SJSA1 (cell line): Measurements from ENCODE around the gene EFNA2. TPM values are rescaled to one million over a fixed set of nuclear protein-coding genes. Genes with fewer than 3 reads are reported as not detected.
A peak's percentile ranks its signal among the peaks of the same experiment; 100 is the strongest.

Experiments used
- DNase-seq, 2 experiments: peaks; one replicate each; pipeline ENCODE4 v3.0.0-alpha.2; 2015 to 2020; ENCODE audit warnings: low spot score in 2 of 2, low read depth in 1 of 2
- H3K27ac ChIP-seq: fragments of 250-450 bp; sonication (Bioruptor Pico); 2 replicates; pipeline ENCODE4 v1.5.1; 2020; ENCODE audit warnings: mild to moderate bottlenecking, moderate library complexity
- H3K27me3 ChIP-seq: fragments of 250-450 bp; sonication (Bioruptor Pico); replicated peaks from 2 replicates; pipeline ENCODE4 v1.5.1; 2020; ENCODE audit warnings: mild to moderate bottlenecking, moderate library complexity
- H3K36me3 ChIP-seq: fragments of 250-450 bp; sonication (Bioruptor Pico); 2 replicates; pipeline ENCODE4 v1.5.1; 2020; ENCODE audit warnings: mild to moderate bottlenecking
- H3K4me1 ChIP-seq: fragments of 250-450 bp; sonication (Bioruptor Pico); replicated peaks from 2 replicates; pipeline ENCODE4 v1.6.1; 2021; ENCODE audit warnings: mild to moderate bottlenecking
- H3K4me3 ChIP-seq: fragments of 250-450 bp; sonication (Bioruptor Pico); 2 replicates; pipeline ENCODE4 v1.5.1; 2020; ENCODE audit warnings: mild to moderate bottlenecking
- H3K9me3 ChIP-seq: fragments of 250-450 bp; sonication (Bioruptor Pico); replicated peaks from 2 replicates; pipeline ENCODE4 v1.5.1; 2020; ENCODE audit warnings: mild to moderate bottlenecking
- total RNA-seq: library from RNA; depleted of rRNA; stranded (reverse); fragments of >200 nt; shearing (Covaris generic); gene quantifications from 2 replicates; pipeline ENCODE4 v1.2.3, GENCODE V29; 2014

EFNA2 gene
- total RNA-seq, 1 experiment from 2014 or later, result not detected

DNA sequence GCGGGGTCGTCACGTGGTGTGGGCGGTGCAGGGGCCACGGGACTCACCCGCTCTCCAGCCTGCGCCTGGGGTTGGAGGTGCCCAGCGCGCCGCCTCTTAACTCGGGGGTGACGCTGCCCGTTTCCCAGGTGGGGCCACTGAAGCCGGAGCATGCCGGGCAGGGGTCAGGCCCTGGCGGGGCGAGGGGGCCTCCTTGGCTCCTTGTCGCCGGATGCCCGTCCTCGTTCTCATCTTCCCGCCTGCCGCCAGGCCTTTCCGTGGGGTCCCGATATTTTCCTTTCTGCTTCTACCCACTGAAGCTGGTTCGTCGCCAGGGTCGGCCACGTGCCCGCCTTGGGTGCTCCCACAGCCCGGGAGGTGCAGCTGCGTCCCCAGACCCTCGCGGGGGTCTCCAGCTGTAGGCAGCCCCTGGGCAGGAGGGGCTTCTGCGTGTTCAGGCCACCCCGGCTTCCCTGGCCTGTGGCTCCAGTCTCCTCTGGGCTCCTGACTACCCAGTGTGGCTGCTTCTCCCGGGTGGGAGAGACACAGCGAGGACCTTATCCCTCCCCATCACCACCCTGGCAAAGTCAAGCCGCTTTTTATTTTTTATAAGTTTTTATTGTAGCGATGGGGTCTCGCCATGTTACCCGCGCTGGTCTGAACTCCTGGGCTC lies 9.6 kb upstream of the EFNA2 start:
- peak overlapping the region; percentile 90 for H3K4me3 ChIP-seq

GRCh38 chr19:1276628-1277022 lies 9.0 kb upstream of the EFNA2 start:
- H3K36me3 ChIP-seq, result peaks cover 73% of the 10 kb centered on the region
- H3K27me3 ChIP-seq, result no peaks in the 10 kb centered on the region
- peaks cover 26% of the 10 kb centered on the region for H3K4me1 ChIP-seq
- H3K27ac ChIP-seq, result no peak overlapping the region
- no peak overlapping the region for H3K4me3 ChIP-seq
- DNase-seq, result no peak
- H3K9me3 ChIP-seq, result peaks cover 5% of the 10 kb centered on the region; the same call in 1 of the 2 replicates

More for the DNA sequence above, 9.6 kb upstream of the EFNA2 start:
- Histone ChIP-seq H3K9me3 (peaks cover 5% of the 10 kb centered on the region; the same call in 1 of the 2 replicates), H3K27ac (peak overlapping the region; percentile 94), H3K4me1 (peaks cover 27% of the 10 kb centered on the region), H3K36me3 (peaks cover 78% of the 10 kb centered on the region), H3K27me3 (no peaks in the 10 kb centered on the region)
- DNase-seq, result peak in 1 of 2 experiments; percentile 49

- peaks cover 26% of the 10 kb centered on the region for H3K4me1 ChIP-seq
- H3K27me3 ChIP-seq, result no peaks in the 10 kb centered on the region
- H3K27ac ChIP-seq, result no peak overlapping the region
- peaks cover 69% of the 10 kb centered on the region for H3K36me3 ChIP-seq
- peaks cover 5% of the 10 kb centered on the region; the same call in 1 of the 2 replicates for H3K9me3 ChIP-seq
- no peak overlapping the region for H3K4me3 ChIP-seq
- no peak for DNase-seq
These were observed 8.6 kb upstream of the EFNA2 start for GRCh38 chr19:1277061-1277460.

- Histone ChIP-seq H3K4me3 (no peak overlapping the region), H3K4me1 (peaks cover 26% of the 10 kb centered on the region), H3K27me3 (peaks cover 1% of the 10 kb centered on the region; the same call in 1 of the 2 replicates), H3K36me3 (peaks cover 58% of the 10 kb centered on the region), H3K27ac (no peak overlapping the region), H3K9me3 (peaks cover 5% of the 10 kb centered on the region; the same call in 1 of the 2 replicates)
- DNase-seq, result no peak
These were observed 7.6 kb upstream of the EFNA2 start for GRCh38 chr19:1278074-1278473.

DNA sequence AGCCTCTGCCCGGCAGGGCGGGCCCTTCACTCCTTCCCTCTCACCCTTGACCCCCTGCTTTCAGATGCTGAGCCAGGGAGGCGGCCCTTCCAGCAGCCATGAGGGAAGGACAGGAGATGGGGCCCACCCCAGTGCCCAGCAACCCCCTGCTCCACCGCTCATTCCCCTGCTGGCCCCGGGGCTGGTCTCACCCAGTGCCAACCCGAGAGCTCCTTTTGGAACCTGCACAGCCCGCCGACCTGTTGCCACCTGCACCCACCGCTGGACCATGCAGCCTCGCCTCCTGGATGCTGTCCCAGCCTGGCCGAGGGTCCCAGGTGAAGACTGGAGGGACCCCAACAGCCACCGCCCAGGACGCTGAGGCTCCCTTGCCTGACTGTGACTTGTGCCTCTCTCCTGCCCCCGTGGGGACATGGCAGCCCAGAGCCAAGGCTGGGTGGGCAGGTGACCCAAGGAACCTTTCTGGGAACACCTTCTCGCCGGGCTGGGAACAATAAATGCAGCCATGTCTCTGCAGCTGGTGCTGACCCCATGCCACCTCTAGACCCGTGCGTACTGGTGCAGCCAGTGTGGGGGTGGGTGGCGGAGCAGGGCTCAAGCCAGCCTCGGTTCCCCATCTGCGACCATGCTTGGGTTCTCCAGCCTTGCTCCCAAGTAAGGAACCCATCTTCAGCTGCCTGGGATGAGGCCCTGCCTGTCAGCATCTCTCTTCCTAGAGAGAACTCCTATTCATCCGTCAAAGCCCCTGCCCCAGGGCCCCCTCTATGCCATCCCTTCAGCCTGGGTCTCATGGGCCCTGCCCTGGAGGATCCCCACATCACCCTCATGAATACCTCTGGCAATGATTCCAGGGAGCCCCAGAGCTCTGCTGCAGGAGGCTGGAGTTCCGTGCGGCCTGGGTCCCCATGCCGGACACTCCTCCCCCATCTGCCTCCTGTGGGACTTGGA lies 6.7 kb upstream of the EFNA2 start:
- Histone ChIP-seq H3K27me3 (peaks cover 10% of the 10 kb centered on the region), H3K36me3 (peaks cover 49% of the 10 kb centered on the region), H3K27ac (no peak overlapping the region), H3K4me1 (peaks cover 26% of the 10 kb centered on the region), H3K4me3 (no peak overlapping the region), H3K9me3 (peaks cover 5% of the 10 kb centered on the region; the same call in 1 of the 2 replicates)
- no peak for DNase-seq

GRCh38 chr19:1279782-1280341 lies 5.8 kb upstream of the EFNA2 start:
- H3K27ac ChIP-seq, result no peak overlapping the region
- peaks cover 19% of the 10 kb centered on the region for H3K4me1 ChIP-seq
- H3K4me3 ChIP-seq, result no peak overlapping the region
- peak; percentile 73 to 83 for DNase-seq
- peaks cover 19% of the 10 kb centered on the region for H3K27me3 ChIP-seq
- peaks cover 41% of the 10 kb centered on the region for H3K36me3 ChIP-seq
- peaks cover 5% of the 10 kb centered on the region; the same call in 1 of the 2 replicates for H3K9me3 ChIP-seq

DNA sequence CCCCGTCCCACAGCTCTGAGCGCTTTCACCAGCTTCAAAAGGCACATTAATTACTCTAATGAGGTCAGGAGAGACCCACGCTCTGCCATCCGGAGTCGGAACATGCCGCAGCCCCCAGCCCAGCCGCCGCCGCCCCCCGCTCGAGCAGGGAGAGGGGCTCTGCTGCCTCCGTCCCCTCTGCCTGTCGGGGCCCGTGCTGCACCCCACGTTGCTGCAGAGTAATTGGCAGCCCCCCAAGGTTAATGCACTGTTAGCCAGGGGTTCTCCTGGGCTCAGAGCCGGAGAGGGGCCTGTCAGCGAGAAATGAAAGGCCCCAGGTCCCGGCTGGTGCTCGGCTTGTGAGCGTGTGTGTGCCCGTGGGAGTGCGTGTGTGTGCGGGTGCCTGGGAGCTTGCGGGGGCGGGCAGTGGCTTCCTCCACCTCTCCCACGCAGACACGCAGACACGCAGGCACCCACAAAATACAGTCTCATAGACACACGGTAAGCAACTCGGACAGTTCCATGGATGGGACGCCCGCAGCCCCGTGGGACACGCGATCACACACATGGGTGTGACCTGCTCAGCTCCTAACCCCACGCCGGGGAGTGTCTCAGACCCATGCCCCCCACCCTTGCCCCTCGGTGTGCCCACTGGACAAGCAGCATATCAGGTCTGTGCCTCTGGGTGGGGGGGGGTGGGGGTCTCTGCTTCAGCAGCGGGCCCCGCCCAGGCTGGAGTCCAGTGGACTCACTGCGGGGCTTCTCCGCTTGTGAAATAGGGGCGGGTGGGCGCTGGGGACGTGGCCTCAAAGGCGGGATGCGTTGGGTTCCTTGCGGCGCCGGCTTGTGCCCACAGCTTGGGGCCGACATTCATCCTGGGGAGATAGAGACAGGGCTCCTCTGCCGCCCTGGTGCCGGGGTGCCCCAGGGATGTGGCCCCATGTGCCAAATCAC lies 4.8 kb upstream of the EFNA2 start:
- H3K36me3 ChIP-seq, result peaks cover 32% of the 10 kb centered on the region
- no peak overlapping the region for H3K27ac ChIP-seq
- H3K9me3 ChIP-seq, result no peaks in the 10 kb centered on the region
- peaks cover 10% of the 10 kb centered on the region for H3K4me1 ChIP-seq
- H3K27me3 ChIP-seq, result peaks cover 26% of the 10 kb centered on the region
- DNase-seq, result no peak
- no peak overlapping the region for H3K4me3 ChIP-seq

DNA sequence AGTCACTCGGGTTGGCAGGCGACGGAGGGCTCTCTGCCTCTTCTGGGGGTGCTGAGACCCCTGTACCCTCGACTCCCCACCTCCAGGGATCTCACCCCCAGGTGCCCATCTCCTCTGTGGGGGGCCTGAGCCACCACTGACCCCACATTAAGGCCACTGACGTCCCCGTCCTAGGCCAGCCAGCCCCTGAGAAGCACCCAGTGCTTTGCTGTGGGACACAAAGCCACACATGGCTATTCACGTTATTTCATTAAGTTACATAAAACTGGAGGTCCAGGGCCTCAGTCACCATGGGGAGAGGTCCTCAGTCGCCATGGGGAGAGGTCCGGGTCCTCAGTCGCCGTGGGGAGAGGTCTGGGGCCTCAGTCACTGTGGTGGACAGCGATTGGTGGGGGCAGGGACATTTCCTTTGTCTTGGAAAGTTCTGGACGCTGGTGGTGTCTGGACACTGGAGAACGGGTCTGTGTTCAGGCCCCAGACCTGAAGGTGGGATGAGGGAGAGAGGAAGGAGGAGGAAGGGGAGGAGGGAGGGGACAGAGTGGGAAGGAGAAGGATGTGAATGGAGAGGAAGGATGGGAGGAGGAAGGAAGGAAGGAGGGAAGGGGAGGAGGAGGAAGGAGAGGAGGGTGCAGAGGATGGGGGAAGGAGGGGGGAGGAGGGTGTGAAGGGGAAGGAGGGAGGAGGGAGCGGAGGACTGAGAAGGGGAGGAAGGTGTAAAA lies 3.9 kb upstream of the EFNA2 start:
- Histone ChIP-seq H3K9me3 (no peaks in the 10 kb centered on the region), H3K27ac (no peak overlapping the region), H3K4me1 (peaks cover 5% of the 10 kb centered on the region), H3K27me3 (peaks cover 31% of the 10 kb centered on the region), H3K4me3 (no peak overlapping the region), H3K36me3 (peaks cover 29% of the 10 kb centered on the region)
- DNase-seq, result no peak

GRCh38 chr19:1282588-1283206 lies 3.0 kb upstream of the EFNA2 start:
- H3K27me3 ChIP-seq, result peaks cover 40% of the 10 kb centered on the region
- H3K4me3 ChIP-seq, result no peak overlapping the region
- H3K4me1 ChIP-seq, result peaks cover 8% of the 10 kb centered on the region; the same call in 1 of the 2 replicates
- H3K27ac ChIP-seq, result no peak overlapping the region
- H3K36me3 ChIP-seq, result peaks cover 21% of the 10 kb centered on the region
- H3K9me3 ChIP-seq, result no peaks in the 10 kb centered on the region
- DNase-seq, result no peak

DNA sequence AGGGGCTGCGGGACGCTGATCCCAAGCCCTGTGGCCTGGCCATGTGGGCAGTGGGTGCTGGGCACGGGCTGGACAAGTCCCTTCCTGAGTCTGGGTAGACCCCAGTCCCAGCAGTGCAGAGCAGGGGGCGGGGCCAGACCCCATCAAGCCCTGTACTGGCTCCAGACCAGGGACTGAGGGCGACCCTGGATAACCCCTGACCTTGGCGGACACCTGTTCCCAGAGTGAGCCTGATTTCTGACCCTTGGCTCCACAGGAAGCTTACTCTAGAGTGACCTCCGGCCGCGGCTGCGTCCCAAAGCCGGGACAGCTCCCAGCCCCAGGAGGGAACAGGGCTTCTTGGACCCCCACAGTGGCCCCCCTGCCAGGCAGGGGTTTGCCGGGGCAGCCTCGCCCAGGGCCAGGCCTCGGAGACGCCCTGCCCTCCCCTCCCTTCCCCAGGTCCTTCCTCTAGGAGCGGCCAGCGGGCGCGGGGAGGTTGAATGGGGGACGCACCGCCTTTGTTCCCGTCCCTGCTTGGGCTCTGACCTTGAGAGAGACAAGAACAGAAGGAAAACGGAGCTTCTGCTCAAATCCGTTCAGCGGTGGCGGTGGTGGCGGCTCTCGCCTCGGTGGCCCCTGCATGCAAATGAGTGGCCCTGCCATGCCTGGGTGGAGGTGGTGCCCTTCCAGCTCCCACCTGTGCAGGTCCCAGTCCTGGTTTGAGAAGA lies 2.3 kb upstream of the EFNA2 start:
- Histone ChIP-seq H3K4me1 (peaks cover 11% of the 10 kb centered on the region; the same call in 1 of the 2 replicates), H3K36me3 (peaks cover 17% of the 10 kb centered on the region), H3K27ac (no peak overlapping the region), H3K4me3 (no peak overlapping the region), H3K9me3 (no peaks in the 10 kb centered on the region), H3K27me3 (peaks cover 47% of the 10 kb centered on the region)
- DNase-seq, result no peak

DNA sequence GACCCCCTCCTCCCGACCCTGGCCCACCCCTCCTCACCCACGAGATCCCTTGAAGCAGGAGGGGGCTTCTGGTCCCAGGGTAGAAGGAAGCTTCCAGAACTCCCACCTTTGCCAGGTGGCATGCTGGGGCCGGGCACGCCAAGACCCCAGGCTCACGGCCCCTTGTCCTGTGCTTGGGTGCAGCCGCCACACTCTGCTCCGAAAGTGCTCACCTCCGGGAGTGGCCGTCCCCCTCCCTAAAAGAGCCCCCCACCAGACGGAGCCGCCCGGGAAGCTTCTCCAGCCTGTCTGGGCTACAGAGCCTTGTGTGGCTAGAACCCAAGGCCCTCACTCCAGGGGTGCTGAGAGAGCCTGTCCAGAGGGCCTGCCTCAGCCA lies 1.8 kb upstream of the EFNA2 start:
- Histone ChIP-seq H3K27ac (no peak overlapping the region), H3K4me3 (no peak overlapping the region), H3K36me3 (peaks cover 14% of the 10 kb centered on the region), H3K4me1 (peaks cover 11% of the 10 kb centered on the region; the same call in 1 of the 2 replicates), H3K27me3 (peaks cover 52% of the 10 kb centered on the region), H3K9me3 (no peaks in the 10 kb centered on the region)
- no peak for DNase-seq
